ENCODE measurements around the gene NSG2.
"Not testable (repeated sequence)": the region's sequence is repeated elsewhere in the genome, so short reads cannot be mapped to it uniquely, and the experiment has no call there.

NSG2 gene

GRCh38 chr5:174098694-174099093, 53.2 kb downstream of the NSG2 start:
- no peak for DNase-seq (ENCODE audit: extremely low read depth in 1 of 2, low read depth in 1 of 2)

DNA sequence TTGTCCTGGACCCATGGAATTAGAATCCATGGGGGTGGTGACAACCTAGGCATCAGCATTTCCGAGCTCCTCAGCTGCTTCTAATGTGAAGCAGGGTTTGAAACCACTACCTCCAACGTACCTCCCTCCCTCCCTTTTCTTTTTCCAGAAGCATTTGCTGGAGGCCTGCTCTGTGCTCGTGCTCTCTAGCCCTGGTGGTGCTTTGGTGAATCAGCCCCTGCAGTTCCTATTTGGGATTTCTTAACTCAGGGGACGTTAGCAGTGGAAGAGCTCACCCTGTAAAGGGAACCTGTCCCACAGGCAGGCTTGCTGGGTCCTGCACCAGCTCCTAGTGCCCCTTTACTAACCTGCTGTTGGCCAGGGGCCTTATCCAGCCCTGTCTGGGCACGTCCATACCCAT, 55.0 kb downstream of the NSG2 start:
- DNase-seq (ENCODE audit: extremely low read depth in 1 of 2, low read depth in 1 of 2) = no peak

DNA sequence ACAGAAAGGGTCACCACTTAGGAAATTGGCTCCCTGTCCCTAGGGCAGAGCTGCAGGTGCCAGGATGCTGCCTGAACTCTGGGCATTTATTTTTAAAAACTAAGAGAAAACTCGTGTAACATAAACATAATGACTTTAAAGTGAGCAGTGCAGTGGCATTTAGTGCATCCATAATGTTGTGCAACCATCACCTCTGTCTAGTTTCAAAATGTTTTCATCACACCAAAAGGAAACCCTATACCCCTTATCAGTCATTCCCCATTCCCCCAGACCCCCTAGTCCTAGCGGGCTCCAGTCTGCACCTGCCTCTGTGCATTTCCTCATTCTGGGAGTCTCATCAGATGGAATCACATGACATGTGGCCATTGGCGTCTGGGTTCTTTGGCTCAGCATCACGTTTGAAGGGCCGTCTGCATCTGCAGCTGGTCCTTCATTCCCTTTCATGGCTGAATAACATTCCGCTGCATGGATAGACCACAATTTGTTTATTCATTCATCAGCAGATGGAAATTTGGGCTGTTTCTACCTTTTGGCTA, 55.8 kb downstream of the NSG2 start:
- no peak for DNase-seq (ENCODE audit: extremely low read depth in 1 of 2, low read depth in 1 of 2)

DNA sequence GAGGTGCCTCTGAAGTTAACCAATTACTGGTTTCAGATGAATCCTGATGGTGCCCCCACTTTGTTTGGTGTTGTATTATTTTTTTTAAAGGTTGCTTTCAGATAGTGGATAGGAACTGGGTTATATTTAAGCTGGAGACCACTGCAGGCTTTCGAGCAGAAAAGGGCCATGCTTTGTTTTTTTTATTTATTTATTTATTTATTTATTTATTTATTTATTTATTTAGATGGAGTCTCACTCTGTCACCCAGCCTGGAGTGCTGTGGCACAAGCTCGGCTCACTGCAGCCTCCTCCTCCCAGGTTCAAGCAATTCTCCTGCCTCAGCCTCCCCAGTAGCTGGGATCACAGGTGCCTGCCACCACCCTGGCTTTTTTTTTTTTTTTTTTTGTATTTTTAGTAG, 57.1 kb downstream of the NSG2 start:
- DNase-seq (ENCODE audit: extremely low read depth in 1 of 2, low read depth in 1 of 2) = not testable (repeated sequence)

DNA sequence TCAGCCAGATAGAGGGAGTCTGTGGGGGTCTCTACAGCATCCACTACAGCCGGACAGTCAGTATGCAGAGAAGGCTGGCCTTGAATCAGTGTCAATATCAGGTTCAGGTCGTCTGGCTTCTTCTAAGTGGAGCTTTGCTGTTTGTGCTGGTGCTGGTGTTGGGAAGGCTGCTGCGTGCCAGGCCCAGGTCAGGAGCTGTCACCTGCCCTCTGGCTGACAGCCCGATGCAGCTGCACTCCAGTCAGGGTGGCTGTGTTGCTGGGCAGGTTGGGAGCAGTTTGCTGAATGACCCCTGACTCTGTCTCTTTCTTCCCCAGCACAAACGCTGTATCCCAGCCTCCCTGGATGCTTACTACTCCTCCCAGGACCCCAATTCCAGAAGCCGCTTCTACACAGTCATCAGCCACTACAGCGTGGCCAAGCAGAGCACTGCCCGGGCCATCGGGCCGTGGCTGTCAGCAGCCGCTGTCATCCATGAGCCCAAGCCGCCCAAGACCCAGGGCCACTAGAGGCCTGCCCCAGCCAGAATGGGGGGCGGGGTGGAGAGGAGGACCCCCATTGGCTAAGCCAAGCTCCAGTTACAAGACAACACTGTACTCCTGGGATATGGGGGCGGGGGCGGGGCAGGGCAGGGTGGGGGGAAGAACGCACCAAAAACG, 61.6 kb downstream of the NSG2 start:
- no peak for DNase-seq (ENCODE audit: extremely low read depth in 1 of 2, low read depth in 1 of 2)

GRCh38 chr5:174108745-174109144, 63.2 kb downstream of the NSG2 start:
- no peak for DNase-seq (ENCODE audit: extremely low read depth in 1 of 2, low read depth in 1 of 2)

DNA sequence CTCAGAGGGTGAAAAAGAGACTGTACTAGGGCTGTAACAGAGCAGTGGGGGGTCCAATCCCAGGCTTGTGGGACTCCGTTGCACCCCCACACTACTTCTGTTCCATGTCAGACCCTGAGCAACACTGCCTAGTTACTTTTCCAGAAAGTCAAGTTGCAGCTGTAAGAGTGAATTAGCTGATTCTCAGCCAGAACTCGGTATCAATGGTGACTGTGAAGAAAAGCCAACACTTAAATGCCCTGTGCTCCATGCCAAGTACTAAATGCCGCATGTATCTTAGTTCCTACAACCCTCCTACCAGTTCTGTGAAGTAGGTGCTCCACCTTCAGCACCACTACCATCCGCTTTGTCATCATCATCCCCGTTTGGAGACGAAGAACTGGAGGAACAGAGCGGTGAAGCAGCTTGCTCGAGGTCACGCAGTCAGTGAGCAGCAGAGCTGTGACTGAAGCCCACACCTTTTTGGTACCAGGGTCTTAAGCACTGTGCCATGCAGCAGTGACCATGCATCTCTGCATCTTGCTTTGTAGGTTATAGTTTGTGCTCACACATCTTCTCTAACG, 64.3 kb downstream of the NSG2 start:
- no peak for DNase-seq (ENCODE audit: extremely low read depth in 1 of 2, low read depth in 1 of 2)

GRCh38 chr5:174110310-174110709, 64.8 kb downstream of the NSG2 start:
- no peak for DNase-seq (ENCODE audit: extremely low read depth in 1 of 2, low read depth in 1 of 2)

GRCh38 chr5:174111287-174111973, 65.9 kb downstream of the NSG2 start:
- no peak for DNase-seq (ENCODE audit: extremely low read depth in 1 of 2, low read depth in 1 of 2)

GRCh38 chr5:174115226-174115625, 69.7 kb downstream of the NSG2 start:
- no peak for DNase-seq (ENCODE audit: extremely low read depth in 1 of 2, low read depth in 1 of 2)

DNA sequence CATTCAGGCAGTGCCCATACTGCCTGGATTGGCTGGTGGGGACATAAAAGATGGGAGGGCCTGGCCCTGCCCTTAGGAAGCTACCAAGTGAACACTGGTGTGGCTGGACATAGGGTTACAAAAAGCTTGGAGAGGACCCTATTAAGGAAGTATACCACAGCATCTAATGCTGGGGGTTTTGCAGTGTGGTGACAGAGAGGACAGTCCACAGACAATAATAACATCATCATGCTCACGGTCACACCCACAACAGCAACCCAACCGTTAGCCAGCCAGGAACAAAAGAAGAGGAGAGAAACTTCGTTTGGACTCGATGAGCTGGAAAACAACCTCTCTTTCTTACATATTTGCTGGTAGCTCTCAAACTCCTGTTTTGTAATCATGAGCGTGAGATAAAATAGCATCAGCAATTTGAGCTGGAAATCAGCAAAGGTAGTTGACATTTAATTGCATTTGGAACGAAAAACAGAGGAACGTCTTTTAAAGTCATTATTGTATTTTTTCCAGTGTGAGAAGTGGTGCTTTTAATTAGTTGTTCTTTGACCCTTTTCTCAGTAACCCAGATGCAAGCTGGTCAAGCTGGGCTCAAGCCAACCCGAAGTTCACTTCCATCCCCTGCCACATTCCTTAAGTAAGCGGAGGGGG, 73.4 kb downstream of the NSG2 start:
- no peak for DNase-seq (ENCODE audit: extremely low read depth in 1 of 2, low read depth in 1 of 2)

- no peak for DNase-seq (ENCODE audit: extremely low read depth in 1 of 2, low read depth in 1 of 2)
These were observed 74.0 kb downstream of the NSG2 start for GRCh38 chr5:174119468-174119881.

DNA sequence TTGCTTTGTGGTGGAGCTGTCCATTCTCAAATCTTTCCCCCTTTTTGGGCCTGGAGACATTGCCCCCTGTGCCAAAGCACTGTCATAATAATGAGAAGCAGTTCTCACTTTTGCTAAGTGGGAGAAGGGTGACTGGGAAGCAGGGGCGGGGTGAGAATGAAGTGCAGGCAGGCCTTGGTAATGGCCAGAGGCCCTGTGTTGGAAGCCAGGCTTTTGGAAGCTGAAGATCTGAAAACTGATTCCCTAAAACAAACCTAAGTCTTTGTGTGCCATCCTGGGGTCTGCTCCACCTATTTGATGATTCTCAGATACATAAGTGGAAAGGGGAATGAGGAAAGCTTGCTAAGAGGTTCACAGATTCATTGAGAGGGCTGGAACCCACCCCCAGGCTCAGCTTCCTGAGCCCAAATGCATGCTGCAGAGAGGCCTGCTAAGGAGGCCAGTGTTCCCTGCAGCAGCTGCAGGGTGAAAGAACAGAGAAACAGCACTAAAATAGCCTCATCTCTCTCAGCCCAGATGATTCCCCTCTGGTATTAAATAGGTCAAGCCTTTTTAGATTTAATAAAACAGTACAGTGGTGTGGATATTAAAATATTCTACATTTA, 75.0 kb downstream of the NSG2 start:
- DNase-seq (ENCODE audit: extremely low read depth in 1 of 2, low read depth in 1 of 2) = no peak

- no peak for DNase-seq (ENCODE audit: extremely low read depth in 1 of 2, low read depth in 1 of 2)
These were observed 89.0 kb downstream of the NSG2 start for GRCh38 chr5:174134545-174134944.

GRCh38 chr5:174139623-174140022, 94.1 kb downstream of the NSG2 start:
- DNase-seq (ENCODE audit: extremely low read depth in 1 of 2, low read depth in 1 of 2) = no peak

DNA sequence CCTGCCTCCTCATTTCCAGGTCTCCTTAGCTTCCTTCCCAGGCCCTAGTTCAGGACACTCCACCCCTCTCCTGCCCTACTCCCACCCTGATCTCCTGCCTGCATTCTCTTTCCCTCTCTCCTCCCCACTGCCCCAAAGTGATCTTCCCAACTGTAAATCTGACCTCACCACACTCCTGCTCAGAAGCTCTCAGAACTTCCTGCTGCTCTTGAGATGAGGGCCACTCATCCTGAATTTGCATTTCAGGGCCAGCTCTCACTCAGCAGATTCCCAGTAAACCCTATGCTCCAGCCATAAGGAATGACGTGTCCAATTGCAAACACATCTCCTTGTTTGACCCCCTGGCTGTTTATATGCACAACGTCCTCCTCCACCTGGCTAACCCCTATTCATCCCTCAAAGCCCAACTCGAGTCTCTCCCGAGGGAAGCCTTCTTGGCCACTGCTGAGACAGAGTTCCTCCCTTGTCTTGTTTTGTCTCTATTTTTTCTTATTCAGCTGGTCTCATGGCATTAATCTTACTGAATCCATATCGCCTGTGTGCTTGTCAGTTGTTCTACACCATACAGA, 95.0 kb downstream of the NSG2 start:
- no peak for DNase-seq (ENCODE audit: extremely low read depth in 1 of 2, low read depth in 1 of 2)

- DNase-seq (ENCODE audit: extremely low read depth in 1 of 2, low read depth in 1 of 2) = no peak
These were observed 95.9 kb downstream of the NSG2 start for GRCh38 chr5:174141398-174141797.

DNA sequence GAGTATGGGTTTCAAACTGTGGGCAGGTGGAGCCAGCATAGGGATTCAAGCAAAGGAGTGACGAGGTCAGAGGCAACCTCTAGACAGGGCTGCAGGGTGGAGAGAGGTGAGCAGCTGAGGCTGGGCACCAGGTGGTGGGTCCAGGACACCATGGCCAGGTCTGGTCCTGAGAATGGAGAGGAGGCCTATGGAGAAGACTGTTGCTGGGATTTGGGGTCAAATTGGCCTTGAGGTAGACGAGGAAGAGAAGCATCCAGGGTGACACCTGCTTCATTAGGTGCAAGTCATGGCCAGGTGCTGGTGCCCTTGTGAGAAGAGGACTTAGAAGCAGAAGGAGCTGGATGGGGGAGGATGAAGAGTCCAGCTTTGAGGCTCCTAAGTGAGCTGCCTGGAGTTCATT, 99.6 kb downstream of the NSG2 start:
- no peak for DNase-seq (ENCODE audit: extremely low read depth in 1 of 2, low read depth in 1 of 2)

DNA sequence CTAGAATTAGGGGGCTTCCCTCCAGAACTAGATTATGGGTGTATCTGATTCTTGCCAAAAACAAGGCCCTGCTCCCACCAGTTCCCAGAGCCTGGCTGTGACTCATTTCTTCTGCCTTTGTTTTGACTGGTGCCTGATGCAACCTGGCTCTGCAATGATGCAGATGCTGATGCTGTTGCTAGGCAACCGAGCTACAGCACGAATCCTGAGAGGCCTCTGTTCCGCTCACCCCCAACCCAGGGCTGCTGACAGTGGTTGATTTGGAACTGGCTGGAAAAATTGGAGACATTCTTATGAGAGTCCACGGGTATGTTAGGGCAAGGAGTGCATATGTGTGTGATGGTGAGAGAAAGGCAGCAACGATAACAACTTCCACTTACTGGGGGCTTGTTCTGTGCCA, 100.3 kb downstream of the NSG2 start:
- no peak for DNase-seq (ENCODE audit: extremely low read depth in 1 of 2, low read depth in 1 of 2)

DNA sequence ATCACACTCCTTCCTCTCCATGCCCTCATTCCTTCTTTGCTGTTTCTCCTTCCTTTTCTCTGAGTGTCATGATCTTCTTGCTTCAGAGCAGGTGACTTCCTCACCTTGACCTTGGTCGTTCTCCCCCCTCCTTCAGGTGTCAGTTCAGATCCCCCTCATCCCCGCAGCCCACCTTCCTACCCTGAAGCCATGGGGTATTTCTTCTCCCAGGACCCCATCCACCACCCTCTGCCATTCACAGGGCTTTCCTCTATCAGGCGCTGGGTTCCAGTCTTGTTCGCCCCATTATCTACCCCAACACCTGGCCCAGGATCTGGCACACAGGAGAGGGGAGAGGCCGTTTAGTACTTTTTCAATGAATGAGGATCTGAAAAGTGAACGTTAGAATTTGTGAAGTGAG, 101.0 kb downstream of the NSG2 start:
- DNase-seq (ENCODE audit: extremely low read depth in 1 of 2, low read depth in 1 of 2) = no peak

DNA sequence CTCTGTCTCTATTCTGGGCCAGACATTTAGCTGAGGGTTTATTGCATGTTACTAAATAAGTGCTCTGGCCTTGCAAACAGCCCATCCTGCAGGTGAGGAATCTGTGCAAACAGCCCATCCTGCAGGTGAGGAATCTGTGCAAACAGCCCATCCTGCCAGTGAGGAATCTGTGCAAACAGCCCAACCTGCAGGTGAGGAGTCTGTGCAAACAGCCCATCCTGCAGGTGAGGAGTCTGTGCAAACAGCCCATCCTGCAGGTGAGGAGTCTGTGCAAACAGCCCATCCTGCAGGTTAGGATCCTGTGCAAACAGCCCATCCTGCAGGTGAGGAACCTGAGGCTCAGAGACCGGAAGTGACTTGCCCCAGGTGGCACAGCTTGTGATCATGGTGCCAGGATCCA, 101.5 kb downstream of the NSG2 start:
- not testable (repeated sequence) for DNase-seq (ENCODE audit: extremely low read depth in 1 of 2, low read depth in 1 of 2)

All from activated CD8-positive, alpha-beta memory T cell treated with anti-CD3 and anti-CD28 coated beads for 1 hour (primary cell).